GM12865 (cell line): Measurements from ENCODE around the gene CYBB.
A peak's percentile ranks its signal among the peaks of the same experiment; 100 is the strongest.

Experiments used
- DNase-seq: peaks from one replicate; pipeline ENCODE4 v3.0.0; 2010; ENCODE audit warnings: low read depth
- H3K4me3 ChIP-seq: 2 replicates; pipeline ENCODE4 v1.5.1; 2011; ENCODE audit warnings: mild to moderate bottlenecking, low read depth, low read length, control low read depth
- TF ChIP-seq, protein P1 (sequence below): IDR thresholded peaks from 2 replicates; pipeline ENCODE4 v1.5.1; 2011; ENCODE audit warnings: low read length, control low read depth, low read depth, inconsistent platforms; ENCODE audit not compliant: insufficient read depth; ENCODE audit errors: missing control alignments

CYBB gene

DNA sequence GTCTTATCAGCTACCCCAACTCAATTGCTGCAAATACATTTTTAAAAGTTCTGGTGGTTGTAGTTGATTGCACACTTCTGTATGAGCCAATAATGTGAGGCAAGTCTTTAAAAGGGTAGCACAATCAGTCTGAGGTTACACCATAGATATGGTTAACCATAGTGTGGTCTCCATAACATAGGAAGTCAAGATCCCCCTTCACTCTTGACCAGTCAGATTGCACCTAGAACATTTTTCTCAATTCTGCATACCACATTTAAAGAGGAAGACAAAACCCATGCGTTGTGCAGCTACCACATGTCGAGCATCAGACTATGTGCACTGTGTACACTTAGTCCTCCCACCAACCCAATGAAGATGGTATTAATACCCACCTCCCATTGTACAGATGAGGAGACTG lies 26.5 kb upstream of the CYBB start:
- TF ChIP-seq, protein P1, sequence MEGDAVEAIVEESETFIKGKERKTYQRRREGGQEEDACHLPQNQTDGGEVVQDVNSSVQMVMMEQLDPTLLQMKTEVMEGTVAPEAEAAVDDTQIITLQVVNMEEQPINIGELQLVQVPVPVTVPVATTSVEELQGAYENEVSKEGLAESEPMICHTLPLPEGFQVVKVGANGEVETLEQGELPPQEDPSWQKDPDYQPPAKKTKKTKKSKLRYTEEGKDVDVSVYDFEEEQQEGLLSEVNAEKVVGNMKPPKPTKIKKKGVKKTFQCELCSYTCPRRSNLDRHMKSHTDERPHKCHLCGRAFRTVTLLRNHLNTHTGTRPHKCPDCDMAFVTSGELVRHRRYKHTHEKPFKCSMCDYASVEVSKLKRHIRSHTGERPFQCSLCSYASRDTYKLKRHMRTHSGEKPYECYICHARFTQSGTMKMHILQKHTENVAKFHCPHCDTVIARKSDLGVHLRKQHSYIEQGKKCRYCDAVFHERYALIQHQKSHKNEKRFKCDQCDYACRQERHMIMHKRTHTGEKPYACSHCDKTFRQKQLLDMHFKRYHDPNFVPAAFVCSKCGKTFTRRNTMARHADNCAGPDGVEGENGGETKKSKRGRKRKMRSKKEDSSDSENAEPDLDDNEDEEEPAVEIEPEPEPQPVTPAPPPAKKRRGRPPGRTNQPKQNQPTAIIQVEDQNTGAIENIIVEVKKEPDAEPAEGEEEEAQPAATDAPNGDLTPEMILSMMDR, result no peak
- no peak overlapping the region for H3K4me3 ChIP-seq
- DNase-seq, result peak; percentile 50

GRCh38 chrX:37754516-37754915 lies 25.3 kb upstream of the CYBB start:
- peak overlapping the region; percentile 13; the same call in 1 of the 2 replicates for H3K4me3 ChIP-seq
- TF ChIP-seq, protein P1, result no peak
- DNase-seq, result peak; percentile 18

DNA sequence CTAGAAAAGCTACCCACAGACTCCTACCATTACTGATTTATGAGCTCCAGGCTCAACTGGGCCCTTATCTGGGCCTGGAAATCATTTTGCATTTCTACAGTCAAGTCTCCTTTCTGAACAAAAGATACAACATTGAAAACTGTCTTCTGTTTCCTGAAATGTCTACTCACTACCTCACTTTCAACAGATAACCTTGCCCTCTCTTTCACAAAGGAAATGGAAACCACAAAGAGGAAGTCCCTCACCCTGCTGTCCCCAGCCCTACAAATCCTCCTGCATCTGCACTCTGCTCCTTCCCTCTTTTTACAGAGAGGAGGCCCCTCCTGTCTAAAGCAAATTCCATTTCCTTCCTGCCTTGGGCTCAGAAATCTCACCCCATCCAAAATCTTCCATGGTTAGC lies 24.8 kb upstream of the CYBB start:
- H3K4me3 ChIP-seq, result no peak overlapping the region
- peak; percentile 79 for DNase-seq

GRCh38 chrX:37757082-37757481 lies 22.8 kb upstream of the CYBB start:
- no peak overlapping the region for H3K4me3 ChIP-seq
- no peak for DNase-seq
- TF ChIP-seq, protein P1, result no peak

More for the DNA sequence above, 24.8 kb upstream of the CYBB start:
- TF ChIP-seq, protein P1, result no peak

DNA sequence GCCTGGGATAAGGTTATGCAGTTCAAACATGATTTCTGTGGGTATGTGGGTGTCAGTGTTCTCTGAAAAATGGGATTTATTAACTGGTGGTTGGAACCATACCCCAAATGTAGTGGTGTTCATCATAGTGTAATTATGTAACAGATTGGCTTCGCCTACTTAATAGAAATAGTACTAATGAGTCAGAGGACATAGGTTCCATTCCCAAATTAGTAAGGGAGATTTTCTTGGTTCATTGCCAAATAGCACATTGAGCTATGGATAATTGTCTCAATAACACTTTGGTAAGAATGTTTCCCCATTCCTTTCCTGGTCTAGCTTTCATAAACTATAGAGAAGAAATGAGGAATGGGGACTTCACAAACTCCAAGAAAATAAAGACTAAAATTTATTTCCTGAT lies 20.5 kb upstream of the CYBB start:
- DNase-seq, result no peak
- TF ChIP-seq, protein P1, result no peak
- no peak overlapping the region for H3K4me3 ChIP-seq

- TF ChIP-seq, protein P1, result no peak
- no peak for DNase-seq
- no peak overlapping the region for H3K4me3 ChIP-seq
Observed at GRCh38 chrX:37759878-37760418, 19.9 kb upstream of the CYBB start.

DNA sequence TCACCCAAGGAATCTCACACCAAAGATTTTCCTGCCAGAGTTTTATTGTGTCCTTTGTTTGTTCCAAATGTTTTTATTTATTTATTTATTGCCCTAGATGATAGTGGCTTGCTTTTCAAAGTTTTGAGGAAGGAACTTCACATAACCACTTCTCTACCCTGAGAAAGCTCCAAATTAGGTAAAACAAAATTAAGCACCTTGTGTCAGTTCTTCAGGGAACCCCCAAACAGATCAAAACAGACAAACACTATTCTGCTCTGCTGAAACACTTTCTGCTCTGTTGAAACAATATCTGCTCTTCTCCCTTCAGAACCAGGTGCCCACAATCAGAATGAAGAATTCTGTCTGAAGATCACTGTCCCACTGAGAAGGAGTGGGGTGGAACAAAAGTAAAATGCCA lies 16.5 kb upstream of the CYBB start:
- TF ChIP-seq, protein P1, result no peak
- no peak overlapping the region for H3K4me3 ChIP-seq
- no peak for DNase-seq
